ENCODE measurements around the gene CCDC93.

- TF ChIP-seq CTCF (IDR thresholded peaks at IDR 0.05) (no peak), POLR2A (IDR thresholded peaks at IDR 0.05) (no peak), EP300 (IDR thresholded peaks at IDR 0.05) (no peak)
Observed at GRCh38 chr2:117888897-117889296, 125.0 kb downstream of the CCDC93 start.
